ENCODE measurements around the gene TTC7B.

Gene TTC7B

GRCh38 chr14:90797451-90797850, 18.8 kb downstream of the TTC7B start:
- Histone ChIP-seq H3K4me3 (IDR thresholded peaks at IDR 0.05; ENCODE audit: insufficient read depth, low read depth, low read length) (no peak overlapping the region), H3K4me2 (no peak overlapping the region), H3K4me1 (ENCODE audit: low read depth, poor library complexity, severe bottlenecking) (no peaks in the 10 kb centered on the region), H3K36me3 (ENCODE audit: insufficient read depth) (no peaks in the 10 kb centered on the region), H3K9ac (no peak overlapping the region), H3K27me3 (ENCODE audit: insufficient read depth, low read depth) (no peaks in the 10 kb centered on the region), H3K27ac (no peak overlapping the region), H3K79me2 (ENCODE audit: insufficient read depth, low read depth) (no peaks in the 10 kb centered on the region), H2AFZ (ENCODE audit: low read depth) (no peak overlapping the region), H4K20me1 (ENCODE audit: insufficient read depth) (no peaks in the 10 kb centered on the region)
- TF ChIP-seq CTCF (conservative IDR thresholded peaks at IDR 0.05; ENCODE audit: low read depth, low read length): no peak

- H3K79me2 ChIP-seq (ENCODE audit: insufficient read depth, low read depth): no peaks in the 10 kb centered on the region
- H3K4me2 ChIP-seq: no peak overlapping the region
- H2AFZ ChIP-seq (ENCODE audit: low read depth): no peak overlapping the region
- TF ChIP-seq CTCF (conservative IDR thresholded peaks at IDR 0.05; ENCODE audit: low read depth, low read length): no peak
- no peaks in the 10 kb centered on the region for H4K20me1 ChIP-seq (ENCODE audit: insufficient read depth)
- H3K27ac ChIP-seq: no peak overlapping the region
- no peak overlapping the region for H3K4me3 ChIP-seq (IDR thresholded peaks at IDR 0.05; ENCODE audit: insufficient read depth, low read depth, low read length)
- H3K4me1 ChIP-seq (ENCODE audit: low read depth, poor library complexity, severe bottlenecking): no peaks in the 10 kb centered on the region
- no peaks in the 10 kb centered on the region for H3K27me3 ChIP-seq (ENCODE audit: insufficient read depth, low read depth)
- no peak overlapping the region for H3K9ac ChIP-seq
- no peaks in the 10 kb centered on the region for H3K36me3 ChIP-seq (ENCODE audit: insufficient read depth)
Measured at GRCh38 chr14:90796329-90796728, 19.9 kb downstream of the TTC7B start.

- no peak overlapping the region for H3K9ac ChIP-seq
- H2AFZ ChIP-seq (ENCODE audit: low read depth): no peak overlapping the region
- no peak overlapping the region for H3K27ac ChIP-seq
- no peak for TF ChIP-seq CTCF (conservative IDR thresholded peaks at IDR 0.05; ENCODE audit: low read depth, low read length)
- no peaks in the 10 kb centered on the region for H4K20me1 ChIP-seq (ENCODE audit: insufficient read depth)
- no peaks in the 10 kb centered on the region for H3K79me2 ChIP-seq (ENCODE audit: insufficient read depth, low read depth)
- H3K4me1 ChIP-seq (ENCODE audit: low read depth, poor library complexity, severe bottlenecking): no peaks in the 10 kb centered on the region
- H3K36me3 ChIP-seq (ENCODE audit: insufficient read depth): no peaks in the 10 kb centered on the region
- no peak overlapping the region for H3K4me3 ChIP-seq (IDR thresholded peaks at IDR 0.05; ENCODE audit: insufficient read depth, low read depth, low read length)
- H3K4me2 ChIP-seq: no peak overlapping the region
- no peaks in the 10 kb centered on the region for H3K27me3 ChIP-seq (ENCODE audit: insufficient read depth, low read depth)
Measured at GRCh38 chr14:90795744-90796143, 20.5 kb downstream of the TTC7B start.

- Histone ChIP-seq H4K20me1 (ENCODE audit: insufficient read depth) (no peaks in the 10 kb centered on the region), H3K4me2 (no peak overlapping the region), H3K36me3 (ENCODE audit: insufficient read depth) (no peaks in the 10 kb centered on the region), H2AFZ (ENCODE audit: low read depth) (no peak overlapping the region), H3K9ac (no peak overlapping the region), H3K27me3 (ENCODE audit: insufficient read depth, low read depth) (no peaks in the 10 kb centered on the region), H3K79me2 (ENCODE audit: insufficient read depth, low read depth) (no peaks in the 10 kb centered on the region), H3K4me1 (ENCODE audit: low read depth, poor library complexity, severe bottlenecking) (no peaks in the 10 kb centered on the region), H3K4me3 (IDR thresholded peaks at IDR 0.05; ENCODE audit: insufficient read depth, low read depth, low read length) (no peak overlapping the region), H3K27ac (no peak overlapping the region)
- no peak for TF ChIP-seq CTCF (conservative IDR thresholded peaks at IDR 0.05; ENCODE audit: low read depth, low read length)
Measured at GRCh38 chr14:90791486-90791885, 24.7 kb downstream of the TTC7B start.

GRCh38 chr14:90788031-90788430, 28.2 kb downstream of the TTC7B start:
- Histone ChIP-seq H3K4me3 (IDR thresholded peaks at IDR 0.05; ENCODE audit: insufficient read depth, low read depth, low read length) (no peak overlapping the region), H3K27me3 (ENCODE audit: insufficient read depth, low read depth) (no peaks in the 10 kb centered on the region), H3K36me3 (ENCODE audit: insufficient read depth) (no peaks in the 10 kb centered on the region), H3K9ac (no peak overlapping the region), H3K4me2 (no peak overlapping the region), H4K20me1 (ENCODE audit: insufficient read depth) (no peaks in the 10 kb centered on the region), H3K79me2 (ENCODE audit: insufficient read depth, low read depth) (no peaks in the 10 kb centered on the region), H3K4me1 (ENCODE audit: low read depth, poor library complexity, severe bottlenecking) (no peaks in the 10 kb centered on the region), H3K27ac (no peak overlapping the region), H2AFZ (ENCODE audit: low read depth) (no peak overlapping the region)
- no peak for TF ChIP-seq CTCF (conservative IDR thresholded peaks at IDR 0.05; ENCODE audit: low read depth, low read length)

Data from KMS-11 (cell line).